ENCODE results near the gene SYNCRIP. TPM values are rescaled to one million over a fixed set of nuclear protein-coding genes. Genes with fewer than 3 reads are reported as not detected.
A peak's percentile ranks its signal among the peaks of the same experiment; 100 is the strongest.

The SYNCRIP gene
- total RNA-seq, 5 donors from 2014 or later (not counting 1 experiment from before 2014, with no cell fraction given): 73.5 to 85.1 (median 80.5) TPM

DNA sequence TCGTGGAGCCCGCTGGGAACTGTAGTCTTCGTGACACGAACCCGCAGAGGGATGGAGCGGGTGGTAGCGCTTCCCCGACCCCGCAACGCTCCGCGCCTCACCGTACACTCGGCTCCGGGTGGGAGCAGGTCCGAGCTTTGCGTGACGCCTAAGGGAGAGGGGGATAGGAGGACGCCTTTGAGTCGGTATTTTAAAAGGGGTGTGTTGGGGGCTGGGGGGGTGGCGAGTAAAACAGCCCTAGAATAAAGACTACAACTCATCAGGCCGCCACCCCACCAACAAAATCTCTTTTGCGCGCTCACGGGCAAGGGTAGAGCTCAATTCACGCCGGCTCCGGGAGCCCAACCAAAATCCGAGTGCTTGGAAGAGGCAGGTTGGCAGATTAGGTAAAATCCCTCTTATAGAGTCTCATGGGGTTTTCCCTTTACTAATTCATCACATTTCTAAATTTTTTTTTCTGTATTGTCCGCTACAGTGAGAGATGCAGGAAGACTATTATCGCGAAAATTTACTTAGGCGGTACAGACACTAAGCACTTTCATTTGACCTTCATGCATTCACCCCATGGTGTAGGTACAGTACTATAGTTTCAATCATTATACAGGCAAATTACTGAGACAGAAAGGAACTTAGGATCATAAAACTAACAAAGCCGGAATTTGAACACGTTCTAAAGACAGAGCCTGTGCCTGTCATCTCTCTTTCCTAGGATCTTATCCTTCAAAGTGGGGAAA, 48.3 kb downstream of the SYNCRIP start:
- Histone ChIP-seq H3K36me3 (ENCODE audit: control insufficient read depth in 2 of 2, extremely low read depth in 1 of 2, insufficient read depth in 1 of 2, low read length in 1 of 2) (no peaks in the 10 kb centered on the region), H3K9me3 (no peaks in the 10 kb centered on the region), H3K4me3 (ENCODE audit: control insufficient read depth in 1 of 2, extremely low read depth in 1 of 2, low read length in 1 of 2) (peak overlapping the region; percentile 80 to 88), H3K27me3 (replicated peaks in 1 of 2; ENCODE audit: control insufficient read depth in 2 of 2, extremely low read depth in 1 of 2, insufficient read depth in 2 of 2, low read length in 1 of 2) (no peaks in the 10 kb centered on the region), H3K27ac (ENCODE audit: low read length) (peak overlapping the region; percentile 73), H3K4me1 (ENCODE audit: control insufficient read depth in 1 of 2, extremely low read depth in 1 of 2, insufficient read depth in 2 of 2, low read length in 2 of 2) (peaks cover 11 to 20% of the 10 kb centered on the region in 2 experiments)
- Mint-ChIP-seq H3K9me3 (no peaks in the 10 kb centered on the region), H3K36me3 (peaks cover 17% of the 10 kb centered on the region), H3K27ac (peak overlapping the region; percentile 94 to 97), H3K4me1 (peaks cover 44 to 46% (median 44%) of the 10 kb centered on the region in 3 donors), H3K27me3 (no peaks in the 10 kb centered on the region), H3K4me3 (peak overlapping the region; percentile 89 to 97 (median 96))
- under 1% methylated on average over 15 of the region's 35 CpGs for WGBS (ENCODE audit: insufficient coverage)
- CTCF ChIA-PET: interaction anchor here (0.6 to 1.8 kb wide), 8 partner anchors 17 to 84 kb away, joined by 3 to 15 read pairs (median 3); partner anchors contain the start of gene SYNCRIP (in 1 of the 2)
- POLR2A ChIA-PET: interaction anchor here (0.6 to 5.1 kb wide), 6 partner anchors 17 to 84 kb away, joined by 3 to 51 read pairs (median 4); no protein-coding TSS in a partner anchor
- ATAC-seq (replicated peaks in 1 of 4): peak; percentile 7 to 41 (median 18)
- peak in 25 of 35 experiments; percentile 11 to 73 (median 32) for DNase-seq

DNA sequence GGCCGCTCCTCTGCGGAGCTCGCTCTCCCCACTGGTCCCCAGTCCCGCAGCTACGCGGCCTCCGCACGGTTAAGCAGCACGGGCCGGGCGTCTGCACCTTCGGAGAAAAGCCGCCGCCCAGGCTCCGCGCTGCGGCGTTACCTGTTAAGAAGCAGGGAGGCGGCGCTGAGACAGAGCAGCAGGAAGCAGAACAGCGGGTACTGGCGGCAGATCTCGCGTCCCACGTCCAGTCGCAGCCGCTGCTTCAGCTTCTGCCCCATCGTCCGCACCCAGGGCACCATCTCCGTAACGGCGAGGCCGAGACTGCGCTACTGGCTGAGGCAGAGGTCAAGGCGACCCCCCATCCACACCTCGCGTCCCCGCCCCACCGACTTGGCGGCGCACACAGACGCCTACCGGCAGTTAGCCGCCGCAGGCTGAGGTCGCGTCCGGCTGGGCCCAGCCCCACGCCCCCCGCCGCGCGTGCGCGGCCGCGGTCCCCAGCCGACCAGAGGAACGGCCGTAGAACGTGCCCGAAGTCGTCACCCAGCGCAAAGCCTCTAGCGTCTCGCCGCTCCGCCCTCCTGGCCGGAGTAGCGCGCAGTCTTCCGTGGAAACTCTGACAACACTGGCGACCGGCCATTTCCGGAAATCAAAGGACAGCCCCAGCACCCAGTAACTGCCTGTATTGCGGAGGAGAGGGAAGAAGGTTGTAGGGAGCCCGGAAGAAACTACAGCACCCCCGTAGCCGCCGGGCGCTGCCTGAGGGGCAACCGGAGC, 49.1 kb downstream of the SYNCRIP start, which contains the start of gene SNX14:
TSS of gene SNX14 (minus strand) at position 421 of the 759 bp plus-strand sequence. CDS start at position 281, 140 bp downstream.
- Histone ChIP-seq H3K4me1 (ENCODE audit: control insufficient read depth in 1 of 2, extremely low read depth in 1 of 2, insufficient read depth in 2 of 2, low read length in 2 of 2) (peaks cover 11 to 20% of the 10 kb centered on the region in 2 experiments), H3K27ac (ENCODE audit: low read length) (peak within 1 kb of the TSS; percentile 73), H3K27me3 (replicated peaks in 1 of 2; ENCODE audit: control insufficient read depth in 2 of 2, extremely low read depth in 1 of 2, insufficient read depth in 2 of 2, low read length in 1 of 2) (no peaks in the 10 kb centered on the region), H3K9me3 (no peaks in the 10 kb centered on the region), H3K36me3 (ENCODE audit: control insufficient read depth in 2 of 2, extremely low read depth in 1 of 2, insufficient read depth in 1 of 2, low read length in 1 of 2) (no peaks in the 10 kb centered on the region), H3K4me3 (ENCODE audit: control insufficient read depth in 1 of 2, extremely low read depth in 1 of 2, low read length in 1 of 2) (peak within 1 kb of the TSS; percentile 80 to 88)
- peaks cover 50 to 54% (median 51%) of the 10 kb centered on the region in 3 donors for H3K4me1 Mint-ChIP-seq
- ChIA-PET CTCF (interaction anchor here (0.6 to 1.7 kb wide), 7 partner anchors 14 to 85 kb away, joined by 3 to 15 read pairs (median 3); partner anchors contain the start of gene SYNCRIP (in 1 of the 2)), POLR2A (interaction anchor here (0.5 to 5.1 kb wide), 10 partner anchors 18 to 1734 kb away, joined by 3 to 51 read pairs (median 4); partner anchors contain the start of gene SYNCRIP (in 2 of the 2))
- no peaks in the 10 kb centered on the region for H3K9me3 Mint-ChIP-seq
- peaks cover 22% of the 10 kb centered on the region for H3K36me3 Mint-ChIP-seq
- no peaks in the 10 kb centered on the region for H3K27me3 Mint-ChIP-seq
- H3K27ac Mint-ChIP-seq: peak within 1 kb of the TSS; percentile 94 to 97
- under 1% methylated on average over 76 of the region's 82 CpGs for WGBS (ENCODE audit: insufficient coverage)
- peak within 1 kb of the TSS; percentile 89 to 97 (median 96) for H3K4me3 Mint-ChIP-seq
- DNase-seq: peak; percentile 52 to 83 (median 68)
- peak; percentile 79 to 80 (median 80) for ATAC-seq (replicated peaks in 1 of 4)

DNA sequence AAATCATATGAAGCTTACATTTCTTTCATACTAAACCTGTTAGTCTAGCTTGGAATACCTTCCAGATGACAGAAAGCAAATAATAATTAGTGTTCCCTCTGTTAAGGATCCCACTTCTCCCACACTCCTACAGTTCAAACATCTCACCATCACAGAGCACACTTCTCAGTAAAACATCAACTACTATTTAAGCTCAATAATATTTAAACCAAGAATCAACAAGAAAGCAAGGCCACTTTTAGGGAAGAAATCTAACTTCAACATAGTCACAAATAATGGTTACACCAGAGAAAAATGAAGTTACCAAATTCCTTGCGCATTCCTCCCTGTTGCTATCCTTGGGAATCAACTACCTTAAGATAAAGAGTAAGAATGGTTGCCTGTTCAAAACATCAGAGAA, 50.7 kb downstream of the SYNCRIP start:
- ATAC-seq (replicated peaks in 1 of 4): no peak
- ChIA-PET CTCF (interaction anchor here in 1 of 2 donors (0.6 kb wide), 1 partner anchor 49 kb away, joined by 3 read pairs; no protein-coding TSS in a partner anchor), POLR2A (interaction anchor here (0.6 to 5.1 kb wide), 5 partner anchors 51 to 1613 kb away, joined by 3 to 51 read pairs (median 4); partner anchors contain the start of genes CEP162 (in 1 of the 2) and SYNCRIP (in 1 of the 2))
- Histone ChIP-seq H3K27me3 (replicated peaks in 1 of 2; ENCODE audit: control insufficient read depth in 2 of 2, extremely low read depth in 1 of 2, insufficient read depth in 2 of 2, low read length in 1 of 2) (no peaks in the 10 kb centered on the region), H3K27ac (ENCODE audit: low read length) (no peak overlapping the region), H3K36me3 (ENCODE audit: control insufficient read depth in 2 of 2, extremely low read depth in 1 of 2, insufficient read depth in 1 of 2, low read length in 1 of 2) (no peaks in the 10 kb centered on the region), H3K9me3 (no peaks in the 10 kb centered on the region), H3K4me1 (ENCODE audit: control insufficient read depth in 1 of 2, extremely low read depth in 1 of 2, insufficient read depth in 2 of 2, low read length in 2 of 2) (peaks cover 11 to 24% of the 10 kb centered on the region in 2 experiments), H3K4me3 (ENCODE audit: control insufficient read depth in 1 of 2, extremely low read depth in 1 of 2, low read length in 1 of 2) (no peak overlapping the region)
- Mint-ChIP-seq H3K36me3 (peaks cover 24% of the 10 kb centered on the region), H3K27me3 (no peaks in the 10 kb centered on the region), H3K4me3 (peak overlapping the region; percentile 89 to 97 (median 96)), H3K27ac (peak overlapping the region; percentile 71), H3K4me1 (peaks cover 53 to 56% (median 53%) of the 10 kb centered on the region in 3 donors), H3K9me3 (no peaks in the 10 kb centered on the region)
- WGBS (ENCODE audit: insufficient coverage): no CpG with 5 or more reads among the region's 1 CpG
- no peak for DNase-seq

DNA sequence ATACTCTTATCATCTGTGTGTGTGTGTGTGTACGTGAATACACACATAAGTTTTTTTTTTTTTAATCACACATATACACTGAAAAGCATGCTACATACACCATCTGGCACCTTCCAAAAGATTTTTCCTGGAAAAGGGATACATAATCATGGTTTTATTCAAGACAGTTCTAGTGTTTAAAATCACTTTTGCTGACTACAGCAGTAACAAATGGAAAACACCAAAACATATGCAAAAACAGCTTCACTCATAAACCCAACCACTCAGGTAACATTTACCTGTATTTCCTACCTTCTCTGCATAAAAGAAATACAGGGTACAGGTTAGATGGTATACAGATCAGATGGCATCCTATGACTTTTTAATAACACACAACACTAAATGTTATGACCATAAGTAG, 51.5 kb downstream of the SYNCRIP start:
- DNase-seq (no peak), ATAC-seq (replicated peaks in 1 of 4) (no peak)
- Mint-ChIP-seq H3K36me3 (peaks cover 24% of the 10 kb centered on the region), H3K27ac (no peak overlapping the region), H3K4me3 (peak overlapping the region; percentile 21 to 89 (median 28)), H3K4me1 (peaks cover 56 to 60% (median 58%) of the 10 kb centered on the region in 3 donors), H3K9me3 (no peaks in the 10 kb centered on the region), H3K27me3 (no peaks in the 10 kb centered on the region)
- ChIA-PET CTCF (interaction anchor here in 1 of 2 donors (0.7 kb wide), 1 partner anchor 21 kb away, joined by 4 read pairs; no protein-coding TSS in a partner anchor), POLR2A (interaction anchor here in 1 of 2 donors (0.5 to 0.7 kb wide), 2 partner anchors 33 to 1364 kb away, joined by 3 read pairs; partner anchors contain the start of gene CEP162)
- Histone ChIP-seq H3K4me3 (ENCODE audit: control insufficient read depth in 1 of 2, extremely low read depth in 1 of 2, low read length in 1 of 2) (no peak overlapping the region), H3K27ac (ENCODE audit: low read length) (no peak overlapping the region), H3K27me3 (replicated peaks in 1 of 2; ENCODE audit: control insufficient read depth in 2 of 2, extremely low read depth in 1 of 2, insufficient read depth in 2 of 2, low read length in 1 of 2) (no peaks in the 10 kb centered on the region), H3K4me1 (ENCODE audit: control insufficient read depth in 1 of 2, extremely low read depth in 1 of 2, insufficient read depth in 2 of 2, low read length in 2 of 2) (peaks cover 11 to 24% of the 10 kb centered on the region in 2 experiments), H3K36me3 (ENCODE audit: control insufficient read depth in 2 of 2, extremely low read depth in 1 of 2, insufficient read depth in 1 of 2, low read length in 1 of 2) (no peaks in the 10 kb centered on the region), H3K9me3 (no peaks in the 10 kb centered on the region)
- WGBS (ENCODE audit: insufficient coverage): no CpG with 5 or more reads among the region's 1 CpG

DNA sequence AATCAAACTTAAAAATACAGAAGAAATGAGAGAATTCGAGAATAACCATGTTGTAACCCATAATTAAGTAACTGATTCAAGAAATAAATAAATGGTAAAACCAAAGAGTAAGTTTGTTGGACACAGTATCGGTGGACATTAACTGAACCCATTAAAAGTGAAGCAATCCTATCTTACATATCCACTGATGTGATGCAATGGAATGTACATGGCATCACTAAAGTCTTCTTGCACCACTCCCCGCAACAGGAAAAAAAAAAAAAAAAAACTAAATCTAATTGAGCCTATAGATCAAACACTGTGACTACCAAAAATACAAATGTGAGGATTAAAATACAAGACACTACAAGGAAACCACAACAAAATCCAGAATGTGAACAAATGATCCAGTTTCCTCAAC, 56.9 kb downstream of the SYNCRIP start:
- POLR2A ChIA-PET: interaction anchor here in 1 of 2 donors (0.6 kb wide), 1 partner anchor 20 kb away, joined by 7 read pairs; no protein-coding TSS in a partner anchor
- peaks cover 72% of the 10 kb centered on the region for H3K36me3 Mint-ChIP-seq
- CTCF ChIA-PET: interaction anchor here in 1 of 2 donors (0.6 kb wide), 1 partner anchor 122 kb away, joined by 4 read pairs; no protein-coding TSS in a partner anchor
- Histone ChIP-seq H3K9me3 (no peaks in the 10 kb centered on the region), H3K36me3 (ENCODE audit: control insufficient read depth in 2 of 2, extremely low read depth in 1 of 2, insufficient read depth in 1 of 2, low read length in 1 of 2) (no peaks in the 10 kb centered on the region), H3K4me1 (ENCODE audit: control insufficient read depth in 1 of 2, extremely low read depth in 1 of 2, insufficient read depth in 2 of 2, low read length in 2 of 2) (peaks cover 0 to 4% of the 10 kb centered on the region in 2 experiments), H3K27ac (ENCODE audit: low read length) (no peak overlapping the region), H3K27me3 (replicated peaks in 1 of 2; ENCODE audit: control insufficient read depth in 2 of 2, extremely low read depth in 1 of 2, insufficient read depth in 2 of 2, low read length in 1 of 2) (no peaks in the 10 kb centered on the region), H3K4me3 (ENCODE audit: control insufficient read depth in 1 of 2, extremely low read depth in 1 of 2, low read length in 1 of 2) (no peak overlapping the region)
- WGBS (ENCODE audit: insufficient coverage): no CpG with 5 or more reads among the region's 3 CpGs
- H3K9me3 Mint-ChIP-seq: peaks cover 17 to 36% (median 19%) of the 10 kb centered on the region in 3 donors
- no peak for DNase-seq
- peaks cover 68 to 75% (median 72%) of the 10 kb centered on the region in 3 donors for H3K4me1 Mint-ChIP-seq
- no peak overlapping the region for H3K27ac Mint-ChIP-seq
- no peaks in the 10 kb centered on the region for H3K27me3 Mint-ChIP-seq
- no peak for ATAC-seq (replicated peaks in 1 of 4)
- no peak overlapping the region for H3K4me3 Mint-ChIP-seq
